ENCODE measurements around the gene CHP1.
"Not testable (repeated sequence)": the region's sequence is repeated elsewhere in the genome, so short reads cannot be mapped to it uniquely, and the experiment has no call there.

The CHP1 gene

GRCh38 chr15:41278319-41278718 lies 47.3 kb downstream of the CHP1 start:
- H3K27ac Mint-ChIP-seq: no peak overlapping the region
- H3K4me1 Mint-ChIP-seq: peaks cover 10% of the 10 kb centered on the region
- H3K27me3 Mint-ChIP-seq: no peaks in the 10 kb centered on the region
- peaks cover 34% of the 10 kb centered on the region for H3K36me3 Mint-ChIP-seq
- H3K4me3 Mint-ChIP-seq: no peak overlapping the region
- H3K9me3 Mint-ChIP-seq: no peaks in the 10 kb centered on the region
- ATAC-seq: no peak

- peaks cover 30% of the 10 kb centered on the region for H3K36me3 Mint-ChIP-seq
- no peak overlapping the region for H3K27ac Mint-ChIP-seq
- peaks cover 16% of the 10 kb centered on the region for H3K4me1 Mint-ChIP-seq
- no peaks in the 10 kb centered on the region for H3K9me3 Mint-ChIP-seq
- no peak overlapping the region for H3K4me3 Mint-ChIP-seq
- H3K27me3 Mint-ChIP-seq: no peaks in the 10 kb centered on the region
- no peak for ATAC-seq
Observed at GRCh38 chr15:41279535-41280283, 48.6 kb downstream of the CHP1 start.

GRCh38 chr15:41281236-41281635 lies 50.2 kb downstream of the CHP1 start:
- H3K9me3 Mint-ChIP-seq: no peaks in the 10 kb centered on the region
- H3K27me3 Mint-ChIP-seq: no peaks in the 10 kb centered on the region
- H3K27ac Mint-ChIP-seq: no peak overlapping the region
- no peak overlapping the region for H3K4me3 Mint-ChIP-seq
- H3K36me3 Mint-ChIP-seq: peaks cover 29% of the 10 kb centered on the region
- ATAC-seq: no peak
- H3K4me1 Mint-ChIP-seq: peaks cover 26% of the 10 kb centered on the region

DNA sequence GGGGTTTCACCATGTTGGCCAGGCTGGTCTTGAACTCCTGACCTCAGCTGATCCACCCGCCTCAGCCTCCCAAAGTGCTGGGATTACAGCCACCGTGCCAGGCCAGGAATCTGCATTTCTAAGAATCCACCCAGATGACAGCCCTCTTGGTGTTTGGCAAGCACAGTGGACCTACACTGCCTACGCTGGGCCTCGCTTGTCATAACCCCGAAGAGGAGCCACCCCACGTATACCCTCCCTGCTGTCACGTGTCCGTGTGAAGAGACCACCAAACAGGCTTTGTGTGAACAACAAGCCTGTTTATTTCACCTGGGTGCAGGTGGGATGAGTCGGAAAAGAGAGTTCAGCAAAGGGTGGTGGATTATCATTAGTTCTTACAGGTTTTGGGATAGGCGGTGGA lies 51.4 kb downstream of the CHP1 start:
- Mint-ChIP-seq H3K27ac (peak overlapping the region; percentile 99), H3K4me1 (peaks cover 29% of the 10 kb centered on the region), H3K36me3 (peaks cover 32% of the 10 kb centered on the region), H3K4me3 (peak overlapping the region; percentile 95)
- not testable (repeated sequence) for H3K9me3 Mint-ChIP-seq, ATAC-seq, H3K27me3 Mint-ChIP-seq

GRCh38 chr15:41282980-41283652 lies 52.0 kb downstream of the CHP1 start:
- H3K36me3 Mint-ChIP-seq: peaks cover 34% of the 10 kb centered on the region
- H3K9me3 Mint-ChIP-seq, ATAC-seq, H3K27me3 Mint-ChIP-seq: not testable (repeated sequence)
- peaks cover 32% of the 10 kb centered on the region for H3K4me1 Mint-ChIP-seq
- H3K4me3 Mint-ChIP-seq: peak overlapping the region; percentile 95
- peak overlapping the region; percentile 99 for H3K27ac Mint-ChIP-seq

DNA sequence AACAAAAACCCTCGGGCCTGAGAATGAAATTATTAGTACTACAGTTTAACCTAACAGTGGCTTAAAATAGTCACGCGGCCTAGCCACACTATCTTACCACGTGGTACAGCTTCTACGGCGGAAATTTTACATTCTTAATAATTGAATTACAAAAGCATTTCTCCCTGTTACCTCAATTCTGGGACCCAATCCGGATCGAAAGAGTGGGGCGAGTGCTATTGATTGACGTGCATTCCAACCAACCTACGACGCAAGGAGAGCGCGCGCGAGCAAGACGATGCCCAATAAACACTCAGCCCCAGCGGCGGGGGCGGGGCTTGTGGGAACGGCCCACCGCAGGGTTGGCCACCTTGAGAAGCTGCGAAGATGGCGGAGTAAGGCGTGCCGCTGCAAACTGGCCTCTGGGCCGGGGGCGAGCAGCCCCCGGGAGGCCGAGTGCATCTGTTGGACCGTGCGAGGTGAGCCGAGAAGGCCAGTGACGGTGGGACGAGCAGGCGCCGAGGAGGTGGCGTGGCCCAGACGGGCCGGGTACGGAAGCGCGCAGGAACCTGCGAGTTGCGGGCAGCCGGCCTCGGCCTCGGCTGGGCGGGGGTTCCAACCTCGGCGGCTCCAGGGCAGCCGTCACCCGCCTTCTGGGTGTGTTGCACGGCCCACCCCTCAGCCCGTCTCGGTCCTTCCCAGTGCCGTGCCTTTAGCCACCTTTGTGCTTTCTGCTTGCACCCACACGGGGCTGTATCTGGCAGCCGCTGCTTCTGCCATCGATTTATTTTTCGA lies 52.8 kb downstream of the CHP1 start:
- peak; percentile 99 for ATAC-seq
- peaks cover 34% of the 10 kb centered on the region for H3K36me3 Mint-ChIP-seq

DNA sequence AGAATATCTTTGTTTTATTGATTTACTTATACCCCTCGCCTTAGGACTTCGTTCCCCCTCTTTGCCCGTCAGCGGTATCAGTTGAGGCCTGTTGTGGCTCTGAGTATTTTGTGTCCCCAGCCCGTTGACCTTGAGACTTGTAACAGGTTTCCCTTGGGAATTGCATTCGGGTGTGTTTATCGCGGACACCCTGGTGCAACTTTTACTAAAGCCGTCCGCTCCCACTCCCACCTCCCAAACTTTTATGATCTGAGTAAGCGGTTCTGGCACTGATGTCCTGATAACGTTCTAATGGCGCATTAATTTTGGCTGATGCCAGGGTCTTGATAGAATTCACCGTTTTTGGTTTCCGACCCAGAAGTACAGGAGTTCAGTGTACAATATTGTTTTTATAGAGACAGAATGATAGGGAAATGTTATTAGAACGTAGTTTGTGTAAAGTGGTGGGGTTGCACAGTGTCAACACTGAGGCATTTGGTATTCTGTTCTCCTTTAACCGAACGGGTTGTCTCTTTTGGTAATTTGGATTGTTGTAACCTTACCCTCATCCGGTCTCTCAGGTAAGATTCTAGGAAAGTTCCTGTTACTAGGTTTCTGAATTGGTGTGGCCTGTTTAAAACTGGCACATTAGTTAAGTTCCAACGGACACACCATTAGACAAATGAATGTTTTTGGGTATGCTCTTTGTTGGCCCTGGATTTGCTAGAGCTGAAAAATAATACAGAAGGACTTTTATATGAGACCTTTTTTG lies 53.5 kb downstream of the CHP1 start:
- peak overlapping the region; percentile 95 for H3K4me3 Mint-ChIP-seq
- peaks cover 28% of the 10 kb centered on the region for H3K36me3 Mint-ChIP-seq
- no peaks in the 10 kb centered on the region for H3K27me3 Mint-ChIP-seq
- peaks cover 36% of the 10 kb centered on the region for H3K4me1 Mint-ChIP-seq
- ATAC-seq: no peak
- H3K9me3 Mint-ChIP-seq: no peaks in the 10 kb centered on the region
- H3K27ac Mint-ChIP-seq: peak overlapping the region; percentile 99

More for the DNA sequence above, 52.8 kb downstream of the CHP1 start:
- H3K27ac Mint-ChIP-seq: peak overlapping the region; percentile 99
- H3K9me3 Mint-ChIP-seq: no peaks in the 10 kb centered on the region
- H3K27me3 Mint-ChIP-seq: no peaks in the 10 kb centered on the region
- H3K4me1 Mint-ChIP-seq: peaks cover 36% of the 10 kb centered on the region
- peak overlapping the region; percentile 95 for H3K4me3 Mint-ChIP-seq

DNA sequence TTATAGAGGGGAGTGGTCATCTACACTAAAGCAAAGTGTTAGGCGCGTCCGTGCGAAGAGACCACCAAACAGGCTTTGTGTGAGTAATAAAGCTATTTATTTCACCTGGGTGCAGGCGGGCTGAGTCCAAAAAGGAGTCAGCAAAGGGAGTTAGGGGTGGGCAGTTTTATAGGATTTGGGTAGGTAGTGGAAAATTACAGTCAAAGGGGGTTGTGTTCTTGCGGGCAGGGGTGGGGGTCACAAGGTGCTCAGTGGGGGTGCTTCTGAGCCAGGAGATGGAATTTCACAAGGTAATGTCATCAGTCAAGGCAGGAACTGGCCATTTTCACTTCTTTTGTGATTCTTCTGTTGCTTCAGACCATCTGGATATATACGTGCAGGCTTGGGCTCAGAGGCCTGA lies 54.2 kb downstream of the CHP1 start:
- Mint-ChIP-seq H3K36me3 (peaks cover 24% of the 10 kb centered on the region), H3K4me1 (peaks cover 36% of the 10 kb centered on the region), H3K4me3 (peak overlapping the region; percentile 95), H3K27ac (peak overlapping the region; percentile 99), H3K9me3 (no peaks in the 10 kb centered on the region), H3K27me3 (no peaks in the 10 kb centered on the region)
- ATAC-seq: no peak

GRCh38 chr15:41286665-41287333 lies 55.7 kb downstream of the CHP1 start:
- Mint-ChIP-seq H3K4me1 (peaks cover 50% of the 10 kb centered on the region), H3K27me3 (no peaks in the 10 kb centered on the region), H3K36me3 (peaks cover 24% of the 10 kb centered on the region), H3K4me3 (no peak overlapping the region), H3K9me3 (no peaks in the 10 kb centered on the region), H3K27ac (peak overlapping the region; percentile 37)
- no peak for ATAC-seq

DNA sequence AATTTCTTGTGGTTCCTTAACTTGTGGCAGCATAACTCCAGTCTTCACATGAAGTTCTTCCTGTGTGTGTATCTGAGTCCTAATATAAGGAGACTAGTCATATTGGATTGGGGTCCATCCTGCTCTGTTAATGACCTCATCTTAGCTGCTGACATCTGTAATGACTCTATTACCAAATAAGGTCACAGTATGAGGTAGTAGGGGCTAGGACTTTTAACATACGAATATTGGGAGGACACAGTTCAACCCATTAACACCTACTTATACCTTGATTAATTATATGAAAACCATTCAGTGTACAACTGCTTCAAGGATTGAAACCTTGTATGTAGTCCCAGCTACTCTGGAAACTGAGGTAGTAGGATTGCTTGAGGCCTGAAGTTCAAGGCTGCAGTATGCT lies 57.4 kb downstream of the CHP1 start:
- no peaks in the 10 kb centered on the region for H3K27me3 Mint-ChIP-seq
- no peaks in the 10 kb centered on the region for H3K9me3 Mint-ChIP-seq
- no peak for ATAC-seq
- peaks cover 45% of the 10 kb centered on the region for H3K4me1 Mint-ChIP-seq
- H3K4me3 Mint-ChIP-seq: no peak overlapping the region
- peaks cover 24% of the 10 kb centered on the region for H3K36me3 Mint-ChIP-seq
- H3K27ac Mint-ChIP-seq: no peak overlapping the region

DNA sequence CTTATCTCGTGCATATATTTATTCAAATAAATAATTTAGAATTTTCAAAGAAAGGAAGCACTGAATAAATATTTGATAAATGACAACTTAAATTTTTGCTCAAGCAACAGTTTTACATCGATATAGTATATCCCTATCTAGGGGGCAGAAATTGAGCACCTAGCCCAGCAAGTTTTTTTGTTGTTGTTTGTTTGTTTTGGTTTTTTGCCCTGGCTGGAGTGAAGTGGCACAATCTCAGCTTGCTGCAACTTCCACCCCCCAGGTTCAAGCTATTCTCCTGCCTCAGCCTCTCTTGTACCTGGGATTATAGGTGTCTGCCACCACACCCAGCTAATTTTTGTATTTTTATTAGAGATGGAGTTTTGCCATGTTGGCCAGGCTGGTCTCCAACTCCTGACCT lies 58.9 kb downstream of the CHP1 start:
- peaks cover 24% of the 10 kb centered on the region for H3K36me3 Mint-ChIP-seq
- H3K4me1 Mint-ChIP-seq: peaks cover 39% of the 10 kb centered on the region
- H3K9me3 Mint-ChIP-seq: no peaks in the 10 kb centered on the region
- peak overlapping the region; percentile 86 for H3K27ac Mint-ChIP-seq
- no peak for ATAC-seq
- H3K4me3 Mint-ChIP-seq: no peak overlapping the region
- H3K27me3 Mint-ChIP-seq: no peaks in the 10 kb centered on the region

DNA sequence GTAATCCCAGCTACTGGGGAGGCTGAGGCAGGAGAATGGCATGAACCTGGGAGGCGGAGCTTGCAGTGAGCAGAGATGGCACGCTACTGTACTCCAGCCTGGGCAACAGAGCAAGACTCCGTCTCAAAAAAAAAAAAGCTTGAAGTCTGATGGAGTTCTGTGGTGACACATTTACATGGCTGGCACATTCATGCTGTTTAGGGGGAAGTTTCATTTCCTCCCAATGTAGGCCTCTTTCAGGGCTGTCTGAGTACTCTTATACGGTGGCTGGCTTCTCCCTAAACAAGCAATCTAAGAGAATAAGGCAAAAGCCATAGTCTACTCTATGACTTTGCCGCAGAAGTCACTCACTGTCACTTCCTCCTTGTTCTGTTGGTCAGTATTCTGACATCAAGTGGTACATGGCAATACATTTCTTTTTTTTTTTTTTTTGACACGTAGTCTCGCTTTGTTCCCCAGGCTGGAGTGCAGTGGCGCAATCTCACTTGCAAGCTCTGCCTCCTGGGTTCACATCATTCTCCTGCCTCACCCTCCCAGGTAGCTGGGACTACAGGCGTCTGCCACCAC lies 60.1 kb downstream of the CHP1 start:
- Mint-ChIP-seq H3K4me3 (no peak overlapping the region), H3K9me3 (no peaks in the 10 kb centered on the region), H3K27ac (peak overlapping the region; percentile 86)

GRCh38 chr15:41292521-41292920 lies 61.5 kb downstream of the CHP1 start:
- no peaks in the 10 kb centered on the region for H3K27me3 Mint-ChIP-seq
- ATAC-seq: no peak
- H3K9me3 Mint-ChIP-seq: no peaks in the 10 kb centered on the region
- peaks cover 16% of the 10 kb centered on the region for H3K36me3 Mint-ChIP-seq
- peaks cover 33% of the 10 kb centered on the region for H3K4me1 Mint-ChIP-seq
- no peak overlapping the region for H3K4me3 Mint-ChIP-seq
- peak overlapping the region; percentile 86 for H3K27ac Mint-ChIP-seq

More for the DNA sequence above, 60.1 kb downstream of the CHP1 start:
- H3K36me3 Mint-ChIP-seq: peaks cover 24% of the 10 kb centered on the region
- no peaks in the 10 kb centered on the region for H3K27me3 Mint-ChIP-seq
- peaks cover 36% of the 10 kb centered on the region for H3K4me1 Mint-ChIP-seq
- ATAC-seq: peak; percentile 99

DNA sequence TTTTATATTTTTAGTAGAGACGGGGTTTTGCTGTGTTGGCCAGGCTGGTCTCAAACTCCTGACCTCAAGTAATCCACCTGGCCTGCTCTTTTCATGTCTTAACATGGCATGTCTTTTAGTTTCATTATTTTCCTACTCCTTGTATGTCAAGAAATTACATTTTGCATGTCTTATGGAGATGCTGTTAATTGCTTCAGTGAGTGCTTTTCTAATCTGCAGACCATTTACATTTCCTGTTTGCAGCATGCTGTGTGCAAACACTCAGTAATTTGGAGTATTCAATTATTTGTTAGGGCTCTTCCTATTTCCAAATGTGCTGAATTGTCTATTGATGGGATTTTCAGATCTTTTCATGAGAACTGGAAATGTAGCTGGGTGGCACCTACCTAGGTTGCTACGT lies 70.1 kb downstream of the CHP1 start:
- H3K36me3 Mint-ChIP-seq: peaks cover 20% of the 10 kb centered on the region
- H3K4me1 Mint-ChIP-seq: peaks cover 19% of the 10 kb centered on the region
- not testable (repeated sequence) for H3K27me3 Mint-ChIP-seq, H3K4me3 Mint-ChIP-seq, H3K9me3 Mint-ChIP-seq, H3K27ac Mint-ChIP-seq, ATAC-seq
